Neuronal stem cell (in vitro differentiated cells): ENCODE data around the gene TM4SF1.

ENCODE experiments used
- DNase-seq: peaks from one replicate; pipeline ENCODE4 v3.0.0-alpha.2; 2013; ENCODE audit warnings: low spot score
- H2AFZ ChIP-seq: one replicate; pipeline ENCODE4 v1.6.1; 2013; ENCODE audit warnings: mild to moderate bottlenecking, low read length, inconsistent platforms
- H2AK5ac ChIP-seq: 2 replicates; pipeline ENCODE4 v1.6.1; 2013; ENCODE audit warnings: low read depth, mild to moderate bottlenecking, inconsistent platforms, low read length, moderate library complexity, mixed read lengths
- H2BK120ac ChIP-seq: 2 replicates; pipeline ENCODE4 v1.6.1; 2013; ENCODE audit warnings: low read depth, mild to moderate bottlenecking, inconsistent platforms, low read length, moderate library complexity, mixed read lengths
- H2BK12ac ChIP-seq: one replicate; pipeline ENCODE4 v1.6.1; 2013; ENCODE audit warnings: low read length, inconsistent platforms
- H2BK15ac ChIP-seq: 2 replicates; pipeline ENCODE4 v1.6.1; 2013; ENCODE audit warnings: mild to moderate bottlenecking, low read length, inconsistent platforms, mixed read lengths
- H2BK5ac ChIP-seq: one replicate; pipeline ENCODE4 v1.6.1; 2013; ENCODE audit warnings: inconsistent platforms, mild to moderate bottlenecking, low read length, moderate library complexity
- H3K14ac ChIP-seq: one replicate; pipeline ENCODE4 v1.6.1; 2013; ENCODE audit warnings: low read length, inconsistent platforms
- H3K18ac ChIP-seq: 2 replicates; pipeline ENCODE4 v1.6.1; 2013; ENCODE audit warnings: low read length, inconsistent platforms
- H3K23ac ChIP-seq: 2 replicates; pipeline ENCODE4 v1.6.1; 2013; ENCODE audit warnings: low read depth, mild to moderate bottlenecking, mixed read lengths, low read length, inconsistent platforms; ENCODE audit not compliant: poor library complexity
- H3K27ac ChIP-seq: replicated peaks from 3 replicates; pipeline ENCODE4 v1.5.1; 2013; ENCODE audit warnings: low read length, inconsistent platforms
- H3K27me3 ChIP-seq, 3 experiments: 2 replicates each; pipeline ENCODE4 v1.6.1; 2013; ENCODE audit warnings: low read length in 3 of 3, mild to moderate bottlenecking in 2 of 3, inconsistent platforms in 1 of 3, low read depth in 1 of 3, mixed read lengths in 1 of 3, moderate library complexity in 1 of 3; ENCODE audit not compliant: control insufficient read depth in 3 of 3, insufficient read depth in 3 of 3
- H3K36me3 ChIP-seq, 2 donors: replicated peaks in 1 of 2; 2 replicates each; pipeline ENCODE4 v1.6.1; 2013; ENCODE audit warnings: low read length in 2 of 2; ENCODE audit not compliant: control insufficient read depth in 2 of 2, insufficient read depth in 2 of 2
- H3K4ac ChIP-seq: 2 replicates; pipeline ENCODE4 v1.6.1; 2013; ENCODE audit warnings: inconsistent platforms, mild to moderate bottlenecking, low read length, moderate library complexity
- H3K4me1 ChIP-seq, 2 donors: 1 replicate in 1 of 2; 2 replicates in 1 of 2; pipeline ENCODE4 v1.6.1; 2013; ENCODE audit warnings: low read length in 2 of 2, low read depth in 1 of 2; ENCODE audit not compliant: control insufficient read depth in 2 of 2, insufficient read depth in 1 of 2
- H3K4me2 ChIP-seq: one replicate; pipeline ENCODE4 v1.6.1; 2013; ENCODE audit warnings: mild to moderate bottlenecking, low read length, inconsistent platforms; ENCODE audit not compliant: insufficient read depth, poor library complexity, severe bottlenecking
- H3K4me3 ChIP-seq, 2 donors: 2 replicates each; pipeline ENCODE4 v1.5.1; 2013; ENCODE audit warnings: low read length in 2 of 2, mild to moderate bottlenecking in 2 of 2, inconsistent platforms in 1 of 2, moderate library complexity in 1 of 2
- H3K79me1 ChIP-seq: one replicate; pipeline ENCODE4 v1.6.1; 2013; ENCODE audit warnings: low read depth, mild to moderate bottlenecking, inconsistent platforms, low read length, moderate library complexity
- H3K9ac ChIP-seq: one replicate; pipeline ENCODE4 v1.6.1; 2013; ENCODE audit warnings: mild to moderate bottlenecking, low read depth, low read length, inconsistent platforms; ENCODE audit not compliant: poor library complexity
- H3K9me3 ChIP-seq, 2 donors: replicated peaks in 1 of 2; 2 replicates each; pipeline versions ENCODE3 to v1.6.1; 2013; ENCODE audit warnings: low read length in 2 of 2, mild to moderate bottlenecking in 2 of 2, inconsistent platforms in 1 of 2, low read depth in 1 of 2, mixed read lengths in 1 of 2, moderate library complexity in 1 of 2; ENCODE audit not compliant: control insufficient read depth in 2 of 2, insufficient read depth in 1 of 2
- H4K8ac ChIP-seq: one replicate; pipeline ENCODE4 v1.6.1; 2013; ENCODE audit warnings: low read depth, mild to moderate bottlenecking, inconsistent platforms, low read length, moderate library complexity
- H4K91ac ChIP-seq: one replicate; pipeline ENCODE4 v1.6.1; 2013; ENCODE audit warnings: low read length, low read depth, mild to moderate bottlenecking, inconsistent platforms; ENCODE audit not compliant: poor library complexity
- WGBS, 2 donors: extraction: QIAGEN DNeasy Blood & Tissue Kit; methylation state at CpG; one replicate each; pipeline ENCODE4 v1.1.7; 2013; ENCODE audit warnings: missing lambda C conversion rate in 2 of 2, mixed read lengths in 1 of 2; ENCODE audit not compliant: insufficient read length in 2 of 2, insufficient replicate concordance in 1 of 2; ENCODE audit errors: extremely low coverage in 2 of 2; 5-methylcytosine and 5-hydroxymethylcytosine counted together

Gene TM4SF1

GRCh38 chr3:149330609-149331331 is 46.7 kb downstream of the TM4SF1 start:
- H4K91ac ChIP-seq = no peak overlapping the region
- no peak overlapping the region for H2AK5ac ChIP-seq
- no peak for DNase-seq
- H4K8ac ChIP-seq = no peak overlapping the region
- H3K18ac ChIP-seq = no peak overlapping the region
- H2BK5ac ChIP-seq = no peak overlapping the region
- WGBS, 2 donors = no CpG with 5 or more reads among the region's 2 CpGs
- H3K27me3 ChIP-seq = no peaks in the 10 kb centered on the region
- H2AFZ ChIP-seq = no peak overlapping the region
- no peaks in the 10 kb centered on the region for H3K36me3 ChIP-seq
- H3K4ac ChIP-seq = no peak overlapping the region
- no peak overlapping the region for H3K4me3 ChIP-seq
- H3K4me2 ChIP-seq = no peak overlapping the region
- no peak overlapping the region for H3K9ac ChIP-seq
- H3K9me3 ChIP-seq = no peaks in the 10 kb centered on the region
- H2BK15ac ChIP-seq = no peak overlapping the region
- no peaks in the 10 kb centered on the region for H3K79me1 ChIP-seq
- no peak overlapping the region for H3K14ac ChIP-seq
- peaks cover 3 to 5% of the 10 kb centered on the region in 2 donors for H3K4me1 ChIP-seq
- no peak overlapping the region for H2BK120ac ChIP-seq
- no peak overlapping the region for H2BK12ac ChIP-seq
- H3K27ac ChIP-seq = no peak overlapping the region
- H3K23ac ChIP-seq = no peak overlapping the region

GRCh38 chr3:149327156-149327555 is 50.3 kb downstream of the TM4SF1 start:
- DNase-seq = no peak
- Histone ChIP-seq H2BK120ac (no peak overlapping the region), H2BK5ac (no peak overlapping the region), H2AFZ (no peak overlapping the region), H2BK15ac (no peak overlapping the region), H4K8ac (no peak overlapping the region), H4K91ac (no peak overlapping the region), H3K27ac (no peak overlapping the region), H2BK12ac (no peak overlapping the region), H3K4me1 (no peaks in the 10 kb centered on the region), H3K36me3 (no peaks in the 10 kb centered on the region), H3K18ac (no peak overlapping the region), H3K9me3 (peaks cover 0 to 7% of the 10 kb centered on the region in 2 donors), H3K79me1 (no peaks in the 10 kb centered on the region), H3K27me3 (no peaks in the 10 kb centered on the region), H3K23ac (no peak overlapping the region), H3K4me2 (no peak overlapping the region), H3K14ac (no peak overlapping the region), H3K4ac (no peak overlapping the region), H3K4me3 (no peak overlapping the region), H3K9ac (no peak overlapping the region), H2AK5ac (no peak overlapping the region)
- WGBS, 2 donors = no CpG with 5 or more reads among the region's 2 CpGs

- Histone ChIP-seq H3K27ac (no peak overlapping the region), H2BK12ac (no peak overlapping the region), H3K4me3 (no peak overlapping the region), H4K91ac (no peak overlapping the region), H3K4me1 (no peaks in the 10 kb centered on the region), H2AK5ac (no peak overlapping the region), H3K79me1 (no peaks in the 10 kb centered on the region), H3K14ac (no peak overlapping the region), H3K4ac (no peak overlapping the region), H3K9ac (no peak overlapping the region), H3K4me2 (no peak overlapping the region), H3K23ac (no peak overlapping the region), H2AFZ (no peak overlapping the region), H2BK15ac (no peak overlapping the region), H3K27me3 (no peaks in the 10 kb centered on the region), H2BK120ac (no peak overlapping the region), H2BK5ac (no peak overlapping the region), H3K18ac (no peak overlapping the region), H3K36me3 (no peaks in the 10 kb centered on the region), H3K9me3 (peaks cover 0 to 7% of the 10 kb centered on the region in 2 donors), H4K8ac (no peak overlapping the region)
- DNase-seq = no peak
These were observed 51.9 kb downstream of the TM4SF1 start for GRCh38 chr3:149325581-149325980.

GRCh38 chr3:149324332-149324731 is 53.1 kb downstream of the TM4SF1 start:
- no peaks in the 10 kb centered on the region for H3K27me3 ChIP-seq
- no peak overlapping the region for H3K18ac ChIP-seq
- no peak overlapping the region for H3K4me3 ChIP-seq
- no peak overlapping the region for H4K91ac ChIP-seq
- no peak overlapping the region for H2BK120ac ChIP-seq
- H2BK12ac ChIP-seq = no peak overlapping the region
- no peak overlapping the region for H2AFZ ChIP-seq
- H2BK15ac ChIP-seq = no peak overlapping the region
- H3K14ac ChIP-seq = no peak overlapping the region
- peaks cover 0 to 8% of the 10 kb centered on the region in 2 donors for H3K4me1 ChIP-seq
- DNase-seq = no peak
- H3K4me2 ChIP-seq = no peak overlapping the region
- no peak overlapping the region for H2AK5ac ChIP-seq
- H3K9ac ChIP-seq = no peak overlapping the region
- no peak overlapping the region for H4K8ac ChIP-seq
- no peak overlapping the region for H2BK5ac ChIP-seq
- H3K23ac ChIP-seq = no peak overlapping the region
- H3K27ac ChIP-seq = no peak overlapping the region
- H3K4ac ChIP-seq = no peak overlapping the region
- peaks cover 0 to 7% of the 10 kb centered on the region in 2 donors for H3K9me3 ChIP-seq
- no peaks in the 10 kb centered on the region for H3K36me3 ChIP-seq
- no peaks in the 10 kb centered on the region for H3K79me1 ChIP-seq
